GM23248 (cell line): ENCODE results near the gene EHBP1. TPM values are rescaled to one million over a fixed set of nuclear protein-coding genes. Genes with fewer than 3 reads are reported as not detected.

Source experiments
- DNase-seq: peaks from one replicate; pipeline ENCODE4 v3.0.0-alpha.2; 2015
- H2AFZ ChIP-seq: fragments of 200-600 bp; sonication (generic); 2 replicates; pipeline ENCODE4 v1.6.1; 2016; ENCODE audit warnings: antibody characterized with exemption
- H3F3A ChIP-seq: fragments of 200-600 bp; sonication (generic); 2 replicates; pipeline ENCODE4 v1.6.1; 2016; ENCODE audit warnings: mild to moderate bottlenecking, antibody characterized with exemption, mixed run types; ENCODE audit not compliant: insufficient read depth
- H3K27ac ChIP-seq: fragments of 200-600 bp; sonication (generic); 2 replicates; pipeline ENCODE4 v1.5.1; 2016; ENCODE audit warnings: mild to moderate bottlenecking
- H3K27me3 ChIP-seq: fragments of 200-600 bp; sonication (generic); replicated peaks from 2 replicates; pipeline ENCODE4 v1.6.1; 2016; ENCODE audit warnings: mild to moderate bottlenecking; ENCODE audit not compliant: insufficient read depth
- H3K36me3 ChIP-seq: fragments of 200-600 bp; sonication (generic); 2 replicates; pipeline ENCODE4 v1.6.1; 2016; ENCODE audit warnings: low read depth, mild to moderate bottlenecking
- H3K4me1 ChIP-seq: fragments of 200-600 bp; sonication (generic); 2 replicates; pipeline ENCODE4 v1.6.1; 2016; ENCODE audit warnings: mild to moderate bottlenecking; ENCODE audit not compliant: insufficient read depth
- H3K4me2 ChIP-seq: fragments of 200-600 bp; sonication (generic); one replicate; pipeline ENCODE4 v1.6.1; 2016; ENCODE audit warnings: mild to moderate bottlenecking; ENCODE audit not compliant: unreplicated experiment
- H3K4me3 ChIP-seq: fragments of 200-600 bp; sonication (generic); 2 replicates; pipeline ENCODE4 v1.5.1; 2016; ENCODE audit warnings: mild to moderate bottlenecking
- H3K79me2 ChIP-seq: fragments of 200-600 bp; sonication (generic); 2 replicates; pipeline ENCODE4 v1.6.1; 2016; ENCODE audit warnings: mild to moderate bottlenecking; ENCODE audit not compliant: insufficient read depth
- H3K9ac ChIP-seq: fragments of 200-600 bp; sonication (generic); 2 replicates; pipeline ENCODE4 v1.6.1; 2016; ENCODE audit warnings: mild to moderate bottlenecking
- H3K9me2 ChIP-seq: fragments of 200-600 bp; sonication (generic); 2 replicates; pipeline ENCODE4 v1.6.1; 2016; ENCODE audit warnings: mixed run types, mild to moderate bottlenecking, moderate library complexity; ENCODE audit not compliant: insufficient read depth
- H3K9me3 ChIP-seq: fragments of 200-600 bp; sonication (generic); one replicate; pipeline ENCODE4 v1.6.1; 2017; ENCODE audit warnings: low read depth
- H4K20me1 ChIP-seq: fragments of 200-600 bp; sonication (generic); 2 replicates; pipeline ENCODE4 v1.6.0; 2016; ENCODE audit not compliant: insufficient read depth
- EZH2 ChIP-seq: fragments of 200-600 bp; sonication (generic); IDR thresholded peaks from 2 replicates; pipeline ENCODE4 v1.6.1; 2018; ENCODE audit warnings: antibody characterized with exemption, mild to moderate bottlenecking; ENCODE audit not compliant: insufficient read depth, poor library complexity, severe bottlenecking
- EZH2phosphoT487 ChIP-seq: fragments of 200-600 bp; sonication (generic); IDR thresholded peaks from 2 replicates; pipeline ENCODE4 v1.6.1; 2018; ENCODE audit warnings: antibody characterized with exemption, moderate library complexity, mild to moderate bottlenecking, low read depth; ENCODE audit not compliant: insufficient read depth
- WGBS, 2 experiments: methylation state at CpG; one replicate each; pipeline ENCODE4 v1.1.6; 2015 to 2017; ENCODE audit warnings: low lambda C conversion rate in 2 of 2, low coverage in 1 of 2; ENCODE audit errors: missing lambda C conversion rate in 2 of 2; 5-methylcytosine and 5-hydroxymethylcytosine counted together
- in situ Hi-C: fragments of 300-500 bp; cut with MboI; formaldehyde crosslinking; loops from 2 replicates; pipeline ENCODE4 v1.15.0; 2020
- polyA plus RNA-seq: library from polyadenylated mRNA; unstranded; fragments of >200 nt; fragmentation: Nextera tagmentation; extraction: Ambion mirVana; gene quantifications from 2 replicates; pipeline ENCODE4 v1.2.1, GENCODE V29; 2016
- total RNA-seq: library from RNA; depleted of rRNA; stranded (reverse); fragments of >200 nt; shearing (Covaris generic); gene quantifications from 2 replicates; pipeline ENCODE4 v1.2.3, GENCODE V29; 2014

The EHBP1 gene
- total and polyA plus RNA-seq, 2 experiments from 2014 or later: 41.3 to 56.8 TPM

GRCh38 chr2:62660582-62661262 lies 44.8 kb upstream of the EHBP1 start:
- Histone ChIP-seq H3K4me2 (peak overlapping the region; percentile 64), H3K79me2 (no peaks in the 10 kb centered on the region), H3K9me2 (no peaks in the 10 kb centered on the region), H3K27ac (peak overlapping the region; percentile 72), H4K20me1 (no peaks in the 10 kb centered on the region), H3K4me3 (peak overlapping the region; percentile 5; the same call in 1 of the 2 replicates), H3F3A (peaks cover 61% of the 10 kb centered on the region), H3K27me3 (no peaks in the 10 kb centered on the region), H3K4me1 (peaks cover 67% of the 10 kb centered on the region), H3K9me3 (no peaks in the 10 kb centered on the region), H2AFZ (peak overlapping the region; percentile 22), H3K9ac (peak overlapping the region; percentile 15), H3K36me3 (no peaks in the 10 kb centered on the region)
- WGBS, 2 experiments: 19 to 27% methylated on average over 2 of the region's 2 CpGs
- TF ChIP-seq EZH2phosphoT487 (no peak), EZH2 (no peak)
- in situ Hi-C loops: no loop called here
- DNase-seq: peak; percentile 88

- WGBS, 2 experiments: 92 to 94% methylated on average over 3 of the region's 3 CpGs
- Histone ChIP-seq H4K20me1 (no peaks in the 10 kb centered on the region), H3K4me2 (peak overlapping the region; percentile 64), H3K27me3 (no peaks in the 10 kb centered on the region), H3K4me1 (peaks cover 67% of the 10 kb centered on the region), H3K79me2 (no peaks in the 10 kb centered on the region), H3K27ac (peak overlapping the region; percentile 72), H3K9me3 (no peaks in the 10 kb centered on the region), H3K4me3 (peak overlapping the region; percentile 5; the same call in 1 of the 2 replicates), H3K9ac (peak overlapping the region; percentile 10; the same call in 1 of the 2 replicates), H2AFZ (no peak overlapping the region), H3F3A (peaks cover 66% of the 10 kb centered on the region), H3K36me3 (no peaks in the 10 kb centered on the region), H3K9me2 (no peaks in the 10 kb centered on the region)
- DNase-seq: peak; percentile 28
- no peak for TF ChIP-seq EZH2phosphoT487
- TF ChIP-seq EZH2: no peak
- in situ Hi-C loops: no loop called here
Observed at GRCh38 chr2:62661263-62661635, 44.3 kb upstream of the EHBP1 start.

GRCh38 chr2:62662131-62662530 lies 43.4 kb upstream of the EHBP1 start:
- peak overlapping the region; percentile 37 for H2AFZ ChIP-seq

GRCh38 chr2:62662554-62662953 lies 43.0 kb upstream of the EHBP1 start:
- peak overlapping the region; percentile 64 for H3K4me2 ChIP-seq
- peaks cover 67% of the 10 kb centered on the region for H3K4me1 ChIP-seq
- in situ Hi-C loops: no loop called here
- H3F3A ChIP-seq: peaks cover 71% of the 10 kb centered on the region
- no peaks in the 10 kb centered on the region for H4K20me1 ChIP-seq
- TF ChIP-seq EZH2 (no peak), EZH2phosphoT487 (no peak)
- no peaks in the 10 kb centered on the region for H3K27me3 ChIP-seq
- peak overlapping the region; percentile 78 for H3K27ac ChIP-seq
- peak; percentile 12 for DNase-seq
- H3K4me3 ChIP-seq: no peak overlapping the region
- no peaks in the 10 kb centered on the region for H3K36me3 ChIP-seq
- H3K9ac ChIP-seq: peak overlapping the region; percentile 37; the same call in 1 of the 2 replicates
- no peaks in the 10 kb centered on the region for H3K79me2 ChIP-seq
- no peaks in the 10 kb centered on the region for H3K9me3 ChIP-seq
- WGBS, 2 experiments: 29 to 33% methylated on average over 2 of the region's 2 CpGs
- peak overlapping the region; percentile 37 for H2AFZ ChIP-seq
- H3K9me2 ChIP-seq: no peaks in the 10 kb centered on the region

More at GRCh38 chr2:62662131-62662530, 43.4 kb upstream of the EHBP1 start:
- Histone ChIP-seq H3K9ac (no peak overlapping the region), H4K20me1 (no peaks in the 10 kb centered on the region), H3K4me2 (peak overlapping the region; percentile 64), H3K9me3 (no peaks in the 10 kb centered on the region), H3K27me3 (no peaks in the 10 kb centered on the region), H3F3A (peaks cover 71% of the 10 kb centered on the region), H3K4me3 (no peak overlapping the region), H3K27ac (0 out of 2 replicates have a peak overlapping the region, but pooled peaks have one; percentile 78), H3K9me2 (no peaks in the 10 kb centered on the region), H3K36me3 (no peaks in the 10 kb centered on the region), H3K79me2 (no peaks in the 10 kb centered on the region), H3K4me1 (peaks cover 67% of the 10 kb centered on the region)
- in situ Hi-C loops: no loop called here
- no peak for DNase-seq
- TF ChIP-seq EZH2: no peak
- no peak for TF ChIP-seq EZH2phosphoT487
- WGBS, 2 experiments: 72% methylated on average over 2 of the region's 2 CpGs
